ENCODE measurements around the gene TMEM108. TPM values are rescaled to one million over a fixed set of nuclear protein-coding genes. Genes with fewer than 3 reads are reported as not detected.

TMEM108 gene
- total and polyA plus RNA-seq, 10 of the 15 experiments (the other 5 are each of a cell fraction or from before 2014, with no cell fraction given), result 0.02 to 0.58 (median 0.12) TPM; not detected in 5

DNA sequence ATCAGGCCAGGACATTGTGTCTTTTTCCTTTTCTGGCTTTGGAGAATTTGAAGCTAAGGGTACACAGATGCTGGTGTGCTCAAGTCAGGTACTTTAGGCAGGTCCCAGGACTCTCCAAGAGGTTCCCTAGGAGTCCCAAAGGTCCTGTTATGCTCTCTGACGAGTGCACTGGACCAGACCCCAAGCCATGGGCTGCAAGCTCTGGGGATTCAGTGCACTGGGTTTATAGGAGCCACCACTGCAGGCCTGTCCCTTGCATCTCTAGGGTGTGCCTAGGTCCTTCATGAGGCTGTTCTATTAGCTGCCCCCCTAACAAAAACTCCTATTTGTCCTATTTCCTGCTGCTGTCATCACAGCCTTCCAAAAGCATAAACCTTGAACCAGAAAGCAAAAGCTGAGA, 329.8 kb downstream of the TMEM108 start:
- WGBS (ENCODE audit: insufficient coverage, insufficient replicate concordance, low lambda C conversion rate, missing lambda C conversion rate), result 0% methylated on average over 1 of the region's 1 CpG
- Histone ChIP-seq H3K27me3 (replicated peaks in 1 of 2; ENCODE audit: control insufficient read depth in 2 of 2, insufficient read depth in 2 of 2, low read length in 1 of 2) (no peaks in the 10 kb centered on the region; a peak in 1 of 4 replicates), H3K79me2 (ENCODE audit: control insufficient read depth, insufficient read depth, low read length) (no peaks in the 10 kb centered on the region), H3K9ac (ENCODE audit: control insufficient read depth, insufficient read depth, low read length) (no peak overlapping the region), H3K9me3 (replicated peaks; ENCODE audit: control insufficient read depth, insufficient read depth, low read length) (no peaks in the 10 kb centered on the region), H2AFZ (ENCODE audit: control insufficient read depth, low read depth, low read length) (no peak overlapping the region), H3K4me3 (no peak overlapping the region), H3K4me1 (ENCODE audit: control insufficient read depth, insufficient read depth, low read length) (no peaks in the 10 kb centered on the region), H3K4me2 (ENCODE audit: control insufficient read depth, insufficient read depth) (no peak overlapping the region), H4K20me1 (ENCODE audit: control insufficient read depth, insufficient read depth) (peaks cover 2% of the 10 kb centered on the region; the same call in 1 of the 2 replicates), H3K36me3 (ENCODE audit: control insufficient read depth in 2 of 2, insufficient read depth in 2 of 2, low read length in 1 of 2) (no peaks in the 10 kb centered on the region), H3K27ac (ENCODE audit: control insufficient read depth, insufficient read depth) (no peak overlapping the region)
- ChIA-PET SMC1A (ENCODE audit: uncharacterized antibody, unreplicated experiment) (no interaction called here), CTCF (no interaction called here), RAD21 (ENCODE audit: unreplicated experiment) (interaction anchor here (1.2 kb wide), 1 partner anchor 327 kb away, joined by 5 read pairs; no protein-coding TSS in a partner anchor), POLR2A (no interaction called here)
- FAIRE-seq (no peak), DNase-seq (ENCODE audit: low read depth, low spot score) (no peak), ATAC-seq (no peak)
- in situ Hi-C loops (cut with MboI), result no loop called here
- no TSS peak for BruUV-seq (replicated peaks)
- TF ChIP-seq RCOR1 (conservative IDR thresholded peaks at IDR 0.05; ENCODE audit: low read depth, low read length), result no peak
- TF ChIP-seq, protein P1, sequence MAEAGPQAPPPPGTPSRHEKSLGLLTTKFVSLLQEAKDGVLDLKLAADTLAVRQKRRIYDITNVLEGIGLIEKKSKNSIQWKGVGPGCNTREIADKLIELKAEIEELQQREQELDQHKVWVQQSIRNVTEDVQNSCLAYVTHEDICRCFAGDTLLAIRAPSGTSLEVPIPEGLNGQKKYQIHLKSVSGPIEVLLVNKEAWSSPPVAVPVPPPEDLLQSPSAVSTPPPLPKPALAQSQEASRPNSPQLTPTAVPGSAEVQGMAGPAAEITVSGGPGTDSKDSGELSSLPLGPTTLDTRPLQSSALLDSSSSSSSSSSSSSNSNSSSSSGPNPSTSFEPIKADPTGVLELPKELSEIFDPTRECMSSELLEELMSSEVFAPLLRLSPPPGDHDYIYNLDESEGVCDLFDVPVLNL (IDR thresholded peaks at IDR 0.05; ENCODE audit: low read depth, low read length), result no peak
- no peak for TF ChIP-seq DPF2 (IDR thresholded peaks at IDR 0.05)
- no peak for TF ChIP-seq IKZF1 (conservative IDR thresholded peaks at IDR 0.05)
- TF ChIP-seq GATAD2B (conservative IDR thresholded peaks at IDR 0.05; ENCODE audit: low read depth), result no peak
- TF ChIP-seq, protein P2, sequence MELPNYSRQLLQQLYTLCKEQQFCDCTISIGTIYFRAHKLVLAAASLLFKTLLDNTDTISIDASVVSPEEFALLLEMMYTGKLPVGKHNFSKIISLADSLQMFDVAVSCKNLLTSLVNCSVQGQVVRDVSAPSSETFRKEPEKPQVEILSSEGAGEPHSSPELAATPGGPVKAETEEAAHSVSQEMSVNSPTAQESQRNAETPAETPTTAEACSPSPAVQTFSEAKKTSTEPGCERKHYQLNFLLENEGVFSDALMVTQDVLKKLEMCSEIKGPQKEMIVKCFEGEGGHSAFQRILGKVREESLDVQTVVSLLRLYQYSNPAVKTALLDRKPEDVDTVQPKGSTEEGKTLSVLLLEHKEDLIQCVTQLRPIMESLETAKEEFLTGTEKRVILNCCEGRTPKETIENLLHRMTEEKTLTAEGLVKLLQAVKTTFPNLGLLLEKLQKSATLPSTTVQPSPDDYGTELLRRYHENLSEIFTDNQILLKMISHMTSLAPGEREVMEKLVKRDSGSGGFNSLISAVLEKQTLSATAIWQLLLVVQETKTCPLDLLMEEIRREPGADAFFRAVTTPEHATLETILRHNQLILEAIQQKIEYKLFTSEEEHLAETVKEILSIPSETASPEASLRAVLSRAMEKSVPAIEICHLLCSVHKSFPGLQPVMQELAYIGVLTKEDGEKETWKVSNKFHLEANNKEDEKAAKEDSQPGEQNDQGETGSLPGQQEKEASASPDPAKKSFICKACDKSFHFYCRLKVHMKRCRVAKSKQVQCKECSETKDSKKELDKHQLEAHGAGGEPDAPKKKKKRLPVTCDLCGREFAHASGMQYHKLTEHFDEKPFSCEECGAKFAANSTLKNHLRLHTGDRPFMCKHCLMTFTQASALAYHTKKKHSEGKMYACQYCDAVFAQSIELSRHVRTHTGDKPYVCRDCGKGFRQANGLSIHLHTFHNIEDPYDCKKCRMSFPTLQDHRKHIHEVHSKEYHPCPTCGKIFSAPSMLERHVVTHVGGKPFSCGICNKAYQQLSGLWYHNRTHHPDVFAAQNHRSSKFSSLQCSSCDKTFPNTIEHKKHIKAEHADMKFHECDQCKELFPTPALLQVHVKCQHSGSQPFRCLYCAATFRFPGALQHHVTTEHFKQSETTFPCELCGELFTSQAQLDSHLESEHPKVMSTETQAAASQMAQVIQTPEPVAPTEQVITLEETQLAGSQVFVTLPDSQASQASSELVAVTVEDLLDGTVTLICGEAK (IDR thresholded peaks at IDR 0.05; ENCODE audit: borderline replicate concordance), result no peak
- TF ChIP-seq, protein P3, sequence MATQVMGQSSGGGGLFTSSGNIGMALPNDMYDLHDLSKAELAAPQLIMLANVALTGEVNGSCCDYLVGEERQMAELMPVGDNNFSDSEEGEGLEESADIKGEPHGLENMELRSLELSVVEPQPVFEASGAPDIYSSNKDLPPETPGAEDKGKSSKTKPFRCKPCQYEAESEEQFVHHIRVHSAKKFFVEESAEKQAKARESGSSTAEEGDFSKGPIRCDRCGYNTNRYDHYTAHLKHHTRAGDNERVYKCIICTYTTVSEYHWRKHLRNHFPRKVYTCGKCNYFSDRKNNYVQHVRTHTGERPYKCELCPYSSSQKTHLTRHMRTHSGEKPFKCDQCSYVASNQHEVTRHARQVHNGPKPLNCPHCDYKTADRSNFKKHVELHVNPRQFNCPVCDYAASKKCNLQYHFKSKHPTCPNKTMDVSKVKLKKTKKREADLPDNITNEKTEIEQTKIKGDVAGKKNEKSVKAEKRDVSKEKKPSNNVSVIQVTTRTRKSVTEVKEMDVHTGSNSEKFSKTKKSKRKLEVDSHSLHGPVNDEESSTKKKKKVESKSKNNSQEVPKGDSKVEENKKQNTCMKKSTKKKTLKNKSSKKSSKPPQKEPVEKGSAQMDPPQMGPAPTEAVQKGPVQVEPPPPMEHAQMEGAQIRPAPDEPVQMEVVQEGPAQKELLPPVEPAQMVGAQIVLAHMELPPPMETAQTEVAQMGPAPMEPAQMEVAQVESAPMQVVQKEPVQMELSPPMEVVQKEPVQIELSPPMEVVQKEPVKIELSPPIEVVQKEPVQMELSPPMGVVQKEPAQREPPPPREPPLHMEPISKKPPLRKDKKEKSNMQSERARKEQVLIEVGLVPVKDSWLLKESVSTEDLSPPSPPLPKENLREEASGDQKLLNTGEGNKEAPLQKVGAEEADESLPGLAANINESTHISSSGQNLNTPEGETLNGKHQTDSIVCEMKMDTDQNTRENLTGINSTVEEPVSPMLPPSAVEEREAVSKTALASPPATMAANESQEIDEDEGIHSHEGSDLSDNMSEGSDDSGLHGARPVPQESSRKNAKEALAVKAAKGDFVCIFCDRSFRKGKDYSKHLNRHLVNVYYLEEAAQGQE (IDR thresholded peaks at IDR 0.05; ENCODE audit: low read depth, low read length), result no peak
- TF ChIP-seq SP1 (IDR thresholded peaks at IDR 0.05; ENCODE audit: low read depth, low read length), result no peak
- TF ChIP-seq MXI1 (IDR thresholded peaks at IDR 0.05; ENCODE audit: low read depth, low read length), result no peak
- TF ChIP-seq SRF (IDR thresholded peaks at IDR 0.05; ENCODE audit: low read depth in 2 of 2, low read length in 2 of 2), result no peak
- no peak for TF ChIP-seq IRF4 (IDR thresholded peaks at IDR 0.05; ENCODE audit: low read depth, low read length)
- no peak for TF ChIP-seq RAD21 (IDR thresholded peaks at IDR 0.05; ENCODE audit: insufficient read depth, low read depth, low read length)
- TF ChIP-seq MTA3 (IDR thresholded peaks at IDR 0.05; ENCODE audit: borderline replicate concordance, low read length), result no peak
- no peak for TF ChIP-seq NFXL1 (IDR thresholded peaks at IDR 0.05; ENCODE audit: borderline replicate concordance)
- no peak for TF ChIP-seq MTA2 (IDR thresholded peaks at IDR 0.05; ENCODE audit: low read depth)
- TF ChIP-seq CBX3 (IDR thresholded peaks at IDR 0.05; ENCODE audit: borderline replicate concordance, low read depth), result no peak
- intact Hi-C loops (cut with micrococcal nuclease; ENCODE audit: unreplicated experiment), result no loop called here

All from GM12878 (cell line).